K562 (cell line): ENCODE measurements around the gene SPATA6. TPM values are rescaled to one million over a fixed set of nuclear protein-coding genes. Genes with fewer than 3 reads are reported as not detected.

Experiments used
- ATAC-seq: fragments of 200-7000 bp; cut with Tn5 transposase; 3 replicates; pipeline ENCODE4 v1.9.1; 2020; ENCODE audit warnings: moderate library complexity
- BruUV-seq: library from RNA; stranded (reverse); fragments of 400-500 nt; replicated peaks from 2 replicates; lab custom pipeline; 2021; lab: Mats Ljungman, UMichigan
- CTCF ChIA-PET: fragments of 300-600 bp; formaldehyde crosslinking; extraction: SDS; loops from one replicate; lab custom pipeline; 2021; ENCODE audit warnings: low intra/inter-chr PET ratio; lab: Yijun Ruan, JAX
- POLR2A ChIA-PET: fragments of 300-600, 350-650 bp; sonication (Branson Sonifier 250); formaldehyde crosslinking; extraction: SDS; loops from one replicate; lab custom pipeline; 2021; ENCODE audit warnings: antibody characterized with exemption, inconsistent platforms; lab: Yijun Ruan, JAX
- DNase-seq, 4 experiments: peaks; one replicate each; pipeline versions ENCODE4 v3.0.0 to v3.0.0-alpha.2; 2011 to 2018; ENCODE audit warnings: low spot score in 3 of 4, mixed read lengths in 3 of 4; ENCODE audit errors: extremely low read depth in 1 of 4
- FAIRE-seq: peaks from 2 replicates; lab custom pipeline; 2011; peaks lifted over from hg19 to GRCh38; lab: Jason Lieb, UNC
- H2AFZ ChIP-seq: 2 replicates; pipeline ENCODE4 v1.6.0; 2011; ENCODE audit warnings: low read depth, low read length, control low read depth, inconsistent platforms
- H3K27ac ChIP-seq: fragments of 200-600 bp; 3 replicates; pipeline ENCODE4 v1.8.0; 2011; ENCODE audit warnings: low read depth, mild to moderate bottlenecking, control low read depth, inconsistent platforms, low read length, moderate library complexity, mixed read lengths; ENCODE audit errors: extremely low read depth
- H3K27me3 ChIP-seq, 2 experiments: fragments of 300-600 bp in 1 of 2; 2 replicates in 1 of 2; 3 replicates in 1 of 2; pipeline versions ENCODE4 v1.6.0 to v1.8.0; 2011; ENCODE audit warnings: inconsistent platforms in 2 of 2, low read length in 2 of 2, mild to moderate bottlenecking in 1 of 2, mixed read lengths in 1 of 2, moderate library complexity in 1 of 2; ENCODE audit not compliant: control insufficient read depth in 2 of 2, insufficient read depth in 2 of 2
- H3K36me3 ChIP-seq: fragments of 300-600 bp; 3 replicates; pipeline ENCODE4 v1.8.0; 2011; ENCODE audit warnings: mild to moderate bottlenecking, low read length, inconsistent platforms; ENCODE audit not compliant: control insufficient read depth, insufficient read depth
- H3K4me1 ChIP-seq, 2 experiments: fragments of 200-600 bp in 1 of 2; replicated peaks in 1 of 2; 2 replicates in 1 of 2; 3 replicates in 1 of 2; pipeline versions ENCODE4 v1.5.1 to v1.8.0; 2011; ENCODE audit warnings: inconsistent platforms in 2 of 2, low read length in 2 of 2, mild to moderate bottlenecking in 1 of 2, mixed read lengths in 1 of 2, moderate library complexity in 1 of 2; ENCODE audit not compliant: control insufficient read depth in 2 of 2, insufficient read depth in 2 of 2
- H3K4me2 ChIP-seq: 2 replicates; pipeline ENCODE4 v1.6.1; 2011; ENCODE audit warnings: low read length, control low read depth, inconsistent platforms, mixed read lengths; ENCODE audit not compliant: insufficient read depth
- H3K4me3 ChIP-seq: fragments of 200-600 bp; sonication (generic), shearing (Covaris generic); 2 replicates; pipeline ENCODE4 v1.5.1; 2016; ENCODE audit warnings: control low read depth, inconsistent platforms
- H3K79me2 ChIP-seq: fragments of 200-600 bp; 3 replicates; pipeline ENCODE4 v1.8.0; 2011; ENCODE audit warnings: low read length, inconsistent platforms; ENCODE audit not compliant: control insufficient read depth, insufficient read depth
- H3K9ac ChIP-seq, 2 experiments: 2 replicates each; pipeline versions ENCODE4 v1.6.0 to v1.6.1; 2011; ENCODE audit warnings: low read depth in 2 of 2, low read length in 2 of 2, control low read depth in 1 of 2, inconsistent platforms in 1 of 2, mild to moderate bottlenecking in 1 of 2, mixed read lengths in 1 of 2; ENCODE audit not compliant: insufficient read depth in 1 of 2
- H3K9me1 ChIP-seq: one replicate; pipeline ENCODE4 v1.6.0; 2011; ENCODE audit warnings: inconsistent platforms, mild to moderate bottlenecking, low read length, moderate library complexity; ENCODE audit not compliant: control insufficient read depth, insufficient read depth
- H3K9me3 ChIP-seq: replicated peaks from 2 replicates; pipeline ENCODE4 v1.5.1; 2011; ENCODE audit warnings: low read depth, low read length, inconsistent platforms; ENCODE audit not compliant: control insufficient read depth, insufficient read depth
- H4K20me1 ChIP-seq: replicated peaks from 2 replicates; pipeline ENCODE4 v1.6.1; 2011; ENCODE audit warnings: low read length, inconsistent platforms, mixed read lengths; ENCODE audit not compliant: control insufficient read depth, insufficient read depth
- DDX20 ChIP-seq: fragments of 450-650 bp; IDR thresholded peaks from 2 replicates; pipeline ENCODE4 v1.6.1; 2016; ENCODE audit warnings: missing genetic modification characterization, low read depth, mild to moderate bottlenecking, missing compliant biosample characterization, moderate library complexity
- ELF2 ChIP-seq: fragments of 250-450 bp; sonication (Bioruptor Pico); IDR thresholded peaks from 2 replicates; pipeline ENCODE4 v1.5.0; 2021; ENCODE audit warnings: mild to moderate bottlenecking
- KLF6 ChIP-seq: fragments of 250-450 bp; sonication (Bioruptor Pico); IDR thresholded peaks from 2 replicates; pipeline ENCODE4 v1.4.0; 2020; ENCODE audit warnings: mild to moderate bottlenecking, moderate library complexity, borderline replicate concordance
- MYNN ChIP-seq, 2 experiments: sonication (generic); formaldehyde crosslinking in 1 of 2; IDR thresholded peaks; 2 replicates each; pipeline versions ENCODE4 v1.5.0 to v1.6.1; 2016 to 2020; ENCODE audit warnings: antibody characterized with exemption in 1 of 2, missing genetic modification reagents in 1 of 2
- RBM14 ChIP-seq: fragments of 200-400 bp; formaldehyde crosslinking; IDR thresholded peaks from 2 replicates; pipeline ENCODE4 v1.6.1; 2018; ENCODE audit warnings: low read depth, mild to moderate bottlenecking, low read length, moderate library complexity, borderline replicate concordance; ENCODE audit not compliant: insufficient read depth
- WGBS: fragments of 100-300 bp; shearing (Covaris generic); methylation state at CpG from one replicate; pipeline ENCODE4 v1.1.6; 2016; ENCODE audit warnings: low coverage, mixed read lengths; ENCODE audit not compliant: insufficient coverage; ENCODE audit errors: missing lambda C conversion rate; 5-methylcytosine and 5-hydroxymethylcytosine counted together
- in situ Hi-C: fragments of 300-500 bp; cut with MboI; formaldehyde crosslinking; loops from 4 replicates; pipeline ENCODE4 v1.15.0; 2018; ENCODE audit warnings: inconsistent platforms, mixed read lengths
- intact Hi-C: fragments of 100-400 bp; cut with micrococcal nuclease; formaldehyde crosslinking; loops from 2 replicates; pipeline ENCODE4 v1.14.2; 2022
- polyA plus RNA-seq, 8 experiments: library from polyadenylated mRNA; depleted of rRNA in 4 of 8; stranded (reverse) in 5 of 8; unstranded in 3 of 8; fragments of >200 nt; fragmentation: Nextera tagmentation in 2 of 8; fragmentation: Illumina TruSeq in 1 of 8; extraction: Ambion mirVana in 2 of 8; extraction: Trizol in 1 of 8; gene quantifications; 2 replicates each; pipeline versions ENCODE4 v1.2.1 to v1.2.3, GENCODE V29; 2011 to 2014; ENCODE audit warnings: inconsistent platforms in 1 of 8, missing spikeins in 1 of 8
- total RNA-seq, 7 experiments: library from RNA; depleted of rRNA in 6 of 7; stranded (reverse); fragments of >200 nt in 6 of 7; fragmentation: Illumina TruSeq in 2 of 7; extraction: Trizol in 2 of 7; gene quantifications; 2 replicates each; pipeline versions ENCODE4 v1.2.1 to v1.2.3, GENCODE V29; 2011 to 2021; ENCODE audit warnings: low replicate concordance in 1 of 7
- TF ChIP-seq, protein P1 (sequence below): fragments of 450-650 bp; formaldehyde crosslinking; conservative IDR thresholded peaks from 2 replicates; pipeline ENCODE4 v1.4.0; 2022; ENCODE audit warnings: mild to moderate bottlenecking, missing genetic modification characterization
- TF ChIP-seq, protein P2 (sequence below): fragments of 250-450 bp; sonication (Bioruptor Pico); IDR thresholded peaks from 2 replicates; pipeline ENCODE4 v1.8.0; 2022; ENCODE audit warnings: inconsistent platforms

Gene SPATA6
- total and polyA plus RNA-seq, 9 of the 15 experiments (the other 6 are each of a cell fraction or from before 2014, with no cell fraction given) = 0.01 to 0.91 (median 0.18) TPM

DNA sequence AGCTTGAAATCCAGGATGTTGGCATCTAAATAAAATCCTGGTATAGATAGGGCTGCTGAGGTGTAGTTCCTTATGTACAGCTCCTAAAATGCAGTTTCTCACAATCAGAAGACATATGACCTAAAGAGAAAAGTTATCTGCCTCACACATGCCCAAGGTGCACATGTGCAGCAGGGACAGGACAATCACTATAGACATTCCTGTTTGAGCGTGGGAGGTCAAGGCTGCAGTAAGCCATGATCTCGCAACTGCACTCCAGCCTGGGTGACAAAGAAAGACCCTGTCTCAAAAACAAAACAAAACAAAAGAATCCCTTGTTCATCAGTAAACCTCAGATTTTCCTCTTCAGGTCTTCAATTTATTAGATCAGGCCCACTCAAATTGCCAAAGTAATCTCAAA is 66.1 kb downstream of the SPATA6 start:
- Histone ChIP-seq H3K4me2 (no peak overlapping the region), H3K9me3 (peaks cover 2% of the 10 kb centered on the region), H3K36me3 (no peaks in the 10 kb centered on the region), H3K4me1 (no peaks in the 10 kb centered on the region), H3K79me2 (no peaks in the 10 kb centered on the region), H3K27me3 (no peaks in the 10 kb centered on the region), H3K27ac (no peak overlapping the region), H3K4me3 (no peak overlapping the region), H2AFZ (no peak overlapping the region), H4K20me1 (no peaks in the 10 kb centered on the region), H3K9ac (no peak overlapping the region), H3K9me1 (no peaks in the 10 kb centered on the region)
- intact Hi-C loops = no loop called here
- no peak for DNase-seq
- no peak for FAIRE-seq
- 6% methylated on average over 2 of the region's 2 CpGs for WGBS
- BruUV-seq = no TSS peak
- ChIA-PET POLR2A (no interaction called here), CTCF (no interaction called here)
- TF ChIP-seq ELF2 (CRISPR knock-in tag) (no peak), MYNN (IDR thresholded peaks at IDR 0.05) (no peak), MYNN (CRISPR knock-in tag; IDR thresholded peaks at IDR 0.05) (no peak), KLF6 (CRISPR knock-in tag) (no peak), RBM14 (no peak), DDX20 (tag) (no peak)
- TF ChIP-seq, protein P1, sequence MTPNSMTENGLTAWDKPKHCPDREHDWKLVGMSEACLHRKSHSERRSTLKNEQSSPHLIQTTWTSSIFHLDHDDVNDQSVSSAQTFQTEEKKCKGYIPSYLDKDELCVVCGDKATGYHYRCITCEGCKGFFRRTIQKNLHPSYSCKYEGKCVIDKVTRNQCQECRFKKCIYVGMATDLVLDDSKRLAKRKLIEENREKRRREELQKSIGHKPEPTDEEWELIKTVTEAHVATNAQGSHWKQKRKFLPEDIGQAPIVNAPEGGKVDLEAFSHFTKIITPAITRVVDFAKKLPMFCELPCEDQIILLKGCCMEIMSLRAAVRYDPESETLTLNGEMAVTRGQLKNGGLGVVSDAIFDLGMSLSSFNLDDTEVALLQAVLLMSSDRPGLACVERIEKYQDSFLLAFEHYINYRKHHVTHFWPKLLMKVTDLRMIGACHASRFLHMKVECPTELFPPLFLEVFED (CRISPR knock-in tag) = no peak
- TF ChIP-seq, protein P2, sequence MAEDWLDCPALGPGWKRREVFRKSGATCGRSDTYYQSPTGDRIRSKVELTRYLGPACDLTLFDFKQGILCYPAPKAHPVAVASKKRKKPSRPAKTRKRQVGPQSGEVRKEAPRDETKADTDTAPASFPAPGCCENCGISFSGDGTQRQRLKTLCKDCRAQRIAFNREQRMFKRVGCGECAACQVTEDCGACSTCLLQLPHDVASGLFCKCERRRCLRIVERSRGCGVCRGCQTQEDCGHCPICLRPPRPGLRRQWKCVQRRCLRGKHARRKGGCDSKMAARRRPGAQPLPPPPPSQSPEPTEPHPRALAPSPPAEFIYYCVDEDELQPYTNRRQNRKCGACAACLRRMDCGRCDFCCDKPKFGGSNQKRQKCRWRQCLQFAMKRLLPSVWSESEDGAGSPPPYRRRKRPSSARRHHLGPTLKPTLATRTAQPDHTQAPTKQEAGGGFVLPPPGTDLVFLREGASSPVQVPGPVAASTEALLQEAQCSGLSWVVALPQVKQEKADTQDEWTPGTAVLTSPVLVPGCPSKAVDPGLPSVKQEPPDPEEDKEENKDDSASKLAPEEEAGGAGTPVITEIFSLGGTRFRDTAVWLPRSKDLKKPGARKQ (CRISPR knock-in tag) = no peak
- in situ Hi-C loops = no loop called here
- ATAC-seq = no peak
